ENCODE results near the gene SPATS2.
A peak's percentile ranks its signal among the peaks of the same experiment; 100 is the strongest.

The SPATS2 gene

GRCh38 chr12:49340095-49340870, 27.0 kb upstream of the SPATS2 start:
- Histone ChIP-seq H3K36me3 (ENCODE audit: control insufficient read depth, insufficient read depth, low read length) (no peaks in the 10 kb centered on the region), H3K27me3 (ENCODE audit: control insufficient read depth, insufficient read depth, low read length) (peaks cover 80% of the 10 kb centered on the region), H3K9me3 (ENCODE audit: control insufficient read depth, low read length) (no peaks in the 10 kb centered on the region), H3K4me1 (ENCODE audit: control insufficient read depth, insufficient read depth, low read length) (peaks cover 41% of the 10 kb centered on the region), H3K9ac (ENCODE audit: low read length) (no peak overlapping the region), H3K4me3 (ENCODE audit: low read length) (no peak overlapping the region)

- H3K9ac ChIP-seq (ENCODE audit: low read length), result no peak overlapping the region
- peaks cover 50% of the 10 kb centered on the region for H3K4me1 ChIP-seq (ENCODE audit: control insufficient read depth, insufficient read depth, low read length)
- H3K4me3 ChIP-seq (ENCODE audit: low read length), result no peak overlapping the region
- no peaks in the 10 kb centered on the region for H3K9me3 ChIP-seq (ENCODE audit: control insufficient read depth, low read length)
- H3K36me3 ChIP-seq (ENCODE audit: control insufficient read depth, insufficient read depth, low read length), result no peaks in the 10 kb centered on the region
- H3K27me3 ChIP-seq (ENCODE audit: control insufficient read depth, insufficient read depth, low read length), result peaks cover 79% of the 10 kb centered on the region
These were observed 26.1 kb upstream of the SPATS2 start for GRCh38 chr12:49340971-49341776.

GRCh38 chr12:49341777-49342065, 25.5 kb upstream of the SPATS2 start:
- Histone ChIP-seq H3K4me3 (ENCODE audit: low read length) (no peak overlapping the region), H3K36me3 (ENCODE audit: control insufficient read depth, insufficient read depth, low read length) (no peaks in the 10 kb centered on the region), H3K27me3 (ENCODE audit: control insufficient read depth, insufficient read depth, low read length) (peaks cover 79% of the 10 kb centered on the region), H3K9me3 (ENCODE audit: control insufficient read depth, low read length) (no peaks in the 10 kb centered on the region), H3K9ac (ENCODE audit: low read length) (no peak overlapping the region), H3K4me1 (ENCODE audit: control insufficient read depth, insufficient read depth, low read length) (peaks cover 51% of the 10 kb centered on the region)

- Histone ChIP-seq H3K4me3 (ENCODE audit: low read length) (no peak overlapping the region), H3K36me3 (ENCODE audit: control insufficient read depth, insufficient read depth, low read length) (no peaks in the 10 kb centered on the region), H3K9me3 (ENCODE audit: control insufficient read depth, low read length) (no peaks in the 10 kb centered on the region), H3K4me1 (ENCODE audit: control insufficient read depth, insufficient read depth, low read length) (peaks cover 52% of the 10 kb centered on the region), H3K9ac (ENCODE audit: low read length) (no peak overlapping the region), H3K27me3 (ENCODE audit: control insufficient read depth, insufficient read depth, low read length) (peaks cover 79% of the 10 kb centered on the region)
These were observed 25.0 kb upstream of the SPATS2 start for GRCh38 chr12:49342066-49342913.

- Histone ChIP-seq H3K9me3 (ENCODE audit: control insufficient read depth, low read length) (no peaks in the 10 kb centered on the region), H3K27me3 (ENCODE audit: control insufficient read depth, insufficient read depth, low read length) (peaks cover 79% of the 10 kb centered on the region), H3K36me3 (ENCODE audit: control insufficient read depth, insufficient read depth, low read length) (no peaks in the 10 kb centered on the region), H3K9ac (ENCODE audit: low read length) (no peak overlapping the region), H3K4me1 (ENCODE audit: control insufficient read depth, insufficient read depth, low read length) (peaks cover 58% of the 10 kb centered on the region), H3K4me3 (ENCODE audit: low read length) (no peak overlapping the region)
These were observed 24.1 kb upstream of the SPATS2 start for GRCh38 chr12:49342914-49343731.

- H3K4me1 ChIP-seq (ENCODE audit: control insufficient read depth, insufficient read depth, low read length), result peaks cover 68% of the 10 kb centered on the region
- H3K9ac ChIP-seq (ENCODE audit: low read length), result no peak overlapping the region
- peaks cover 72% of the 10 kb centered on the region for H3K27me3 ChIP-seq (ENCODE audit: control insufficient read depth, insufficient read depth, low read length)
- H3K9me3 ChIP-seq (ENCODE audit: control insufficient read depth, low read length), result no peaks in the 10 kb centered on the region
- H3K4me3 ChIP-seq (ENCODE audit: low read length), result no peak overlapping the region
- H3K36me3 ChIP-seq (ENCODE audit: control insufficient read depth, insufficient read depth, low read length), result no peaks in the 10 kb centered on the region
These were observed 22.7 kb upstream of the SPATS2 start for GRCh38 chr12:49344486-49345050.

GRCh38 chr12:49345051-49345824, 22.0 kb upstream of the SPATS2 start:
- H3K9ac ChIP-seq (ENCODE audit: low read length), result no peak overlapping the region
- peaks cover 72% of the 10 kb centered on the region for H3K27me3 ChIP-seq (ENCODE audit: control insufficient read depth, insufficient read depth, low read length)
- H3K4me1 ChIP-seq (ENCODE audit: control insufficient read depth, insufficient read depth, low read length), result peaks cover 68% of the 10 kb centered on the region

GRCh38 chr12:49345825-49346658, 21.2 kb upstream of the SPATS2 start:
- peaks cover 69% of the 10 kb centered on the region for H3K27me3 ChIP-seq (ENCODE audit: control insufficient read depth, insufficient read depth, low read length)
- peak overlapping the region; percentile 15 for H3K4me3 ChIP-seq (ENCODE audit: low read length)
- H3K4me1 ChIP-seq (ENCODE audit: control insufficient read depth, insufficient read depth, low read length), result peaks cover 68% of the 10 kb centered on the region
- peak overlapping the region; percentile 15 for H3K9ac ChIP-seq (ENCODE audit: low read length)
- no peaks in the 10 kb centered on the region for H3K9me3 ChIP-seq (ENCODE audit: control insufficient read depth, low read length)
- no peaks in the 10 kb centered on the region for H3K36me3 ChIP-seq (ENCODE audit: control insufficient read depth, insufficient read depth, low read length)

More at GRCh38 chr12:49345051-49345824, 22.0 kb upstream of the SPATS2 start:
- Histone ChIP-seq H3K9me3 (ENCODE audit: control insufficient read depth, low read length) (no peaks in the 10 kb centered on the region), H3K36me3 (ENCODE audit: control insufficient read depth, insufficient read depth, low read length) (no peaks in the 10 kb centered on the region), H3K4me3 (ENCODE audit: low read length) (peak overlapping the region; percentile 14)

- no peaks in the 10 kb centered on the region for H3K9me3 ChIP-seq (ENCODE audit: control insufficient read depth, low read length)
- H3K4me1 ChIP-seq (ENCODE audit: control insufficient read depth, insufficient read depth, low read length), result peaks cover 67% of the 10 kb centered on the region
- H3K4me3 ChIP-seq (ENCODE audit: low read length), result peak within 1 kb of the TSS; percentile 15
- H3K27me3 ChIP-seq (ENCODE audit: control insufficient read depth, insufficient read depth, low read length), result peaks cover 62% of the 10 kb centered on the region
- no peaks in the 10 kb centered on the region for H3K36me3 ChIP-seq (ENCODE audit: control insufficient read depth, insufficient read depth, low read length)
- H3K9ac ChIP-seq (ENCODE audit: low read length), result peak within 1 kb of the TSS; percentile 67
These were observed 20.5 kb upstream of the SPATS2 start, which contains the start of gene DNAJC22 for GRCh38 chr12:49346659-49347310. TSS of gene DNAJC22 (plus strand) at chr12:49346888. CDS start at chr12:49348873, 1,985 bp downstream.

All from mucosa of stomach (tissue), 1 donor.